Choroid plexus epithelial cell (primary cell): ENCODE measurements around the gene COL5A1.
A peak's percentile ranks its signal among the peaks of the same experiment; 100 is the strongest.

Experiments used
- DNase-seq: peaks from one replicate; pipeline ENCODE4 v3.0.0-alpha.2; 2010; ENCODE audit warnings: low read depth
- H3K4me3 ChIP-seq: 2 replicates; pipeline ENCODE4 v1.5.1; 2011; ENCODE audit warnings: low read depth, mild to moderate bottlenecking, control low read depth, low read length, moderate library complexity
- TF ChIP-seq, protein P1 (sequence below): conservative IDR thresholded peaks from 2 replicates; pipeline ENCODE4 v1.5.1; 2011; ENCODE audit warnings: low read depth, mild to moderate bottlenecking, control low read depth, inconsistent platforms, low read length, moderate library complexity

Gene COL5A1

DNA sequence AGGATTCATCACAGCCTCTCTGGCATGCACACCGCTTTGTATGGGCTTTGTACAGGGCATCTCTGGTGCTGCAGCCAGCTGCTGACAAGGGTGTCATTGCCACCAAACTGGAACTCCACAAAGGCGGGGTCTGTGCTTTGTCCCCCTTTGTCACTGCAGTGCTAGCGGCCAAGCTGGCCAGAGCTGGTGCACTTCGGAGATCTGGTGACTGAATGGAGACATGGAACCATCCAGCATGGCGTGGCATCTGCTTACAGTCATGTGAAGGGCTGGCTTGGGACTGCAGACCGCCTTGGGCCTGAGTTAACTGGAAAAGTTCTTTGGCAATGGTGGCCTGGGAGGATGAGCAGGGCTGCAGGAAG is 18.7 kb upstream of the COL5A1 start:
- DNase-seq, result no peak
- no peak overlapping the region for H3K4me3 ChIP-seq
- TF ChIP-seq, protein P1, sequence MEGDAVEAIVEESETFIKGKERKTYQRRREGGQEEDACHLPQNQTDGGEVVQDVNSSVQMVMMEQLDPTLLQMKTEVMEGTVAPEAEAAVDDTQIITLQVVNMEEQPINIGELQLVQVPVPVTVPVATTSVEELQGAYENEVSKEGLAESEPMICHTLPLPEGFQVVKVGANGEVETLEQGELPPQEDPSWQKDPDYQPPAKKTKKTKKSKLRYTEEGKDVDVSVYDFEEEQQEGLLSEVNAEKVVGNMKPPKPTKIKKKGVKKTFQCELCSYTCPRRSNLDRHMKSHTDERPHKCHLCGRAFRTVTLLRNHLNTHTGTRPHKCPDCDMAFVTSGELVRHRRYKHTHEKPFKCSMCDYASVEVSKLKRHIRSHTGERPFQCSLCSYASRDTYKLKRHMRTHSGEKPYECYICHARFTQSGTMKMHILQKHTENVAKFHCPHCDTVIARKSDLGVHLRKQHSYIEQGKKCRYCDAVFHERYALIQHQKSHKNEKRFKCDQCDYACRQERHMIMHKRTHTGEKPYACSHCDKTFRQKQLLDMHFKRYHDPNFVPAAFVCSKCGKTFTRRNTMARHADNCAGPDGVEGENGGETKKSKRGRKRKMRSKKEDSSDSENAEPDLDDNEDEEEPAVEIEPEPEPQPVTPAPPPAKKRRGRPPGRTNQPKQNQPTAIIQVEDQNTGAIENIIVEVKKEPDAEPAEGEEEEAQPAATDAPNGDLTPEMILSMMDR, result no peak

DNA sequence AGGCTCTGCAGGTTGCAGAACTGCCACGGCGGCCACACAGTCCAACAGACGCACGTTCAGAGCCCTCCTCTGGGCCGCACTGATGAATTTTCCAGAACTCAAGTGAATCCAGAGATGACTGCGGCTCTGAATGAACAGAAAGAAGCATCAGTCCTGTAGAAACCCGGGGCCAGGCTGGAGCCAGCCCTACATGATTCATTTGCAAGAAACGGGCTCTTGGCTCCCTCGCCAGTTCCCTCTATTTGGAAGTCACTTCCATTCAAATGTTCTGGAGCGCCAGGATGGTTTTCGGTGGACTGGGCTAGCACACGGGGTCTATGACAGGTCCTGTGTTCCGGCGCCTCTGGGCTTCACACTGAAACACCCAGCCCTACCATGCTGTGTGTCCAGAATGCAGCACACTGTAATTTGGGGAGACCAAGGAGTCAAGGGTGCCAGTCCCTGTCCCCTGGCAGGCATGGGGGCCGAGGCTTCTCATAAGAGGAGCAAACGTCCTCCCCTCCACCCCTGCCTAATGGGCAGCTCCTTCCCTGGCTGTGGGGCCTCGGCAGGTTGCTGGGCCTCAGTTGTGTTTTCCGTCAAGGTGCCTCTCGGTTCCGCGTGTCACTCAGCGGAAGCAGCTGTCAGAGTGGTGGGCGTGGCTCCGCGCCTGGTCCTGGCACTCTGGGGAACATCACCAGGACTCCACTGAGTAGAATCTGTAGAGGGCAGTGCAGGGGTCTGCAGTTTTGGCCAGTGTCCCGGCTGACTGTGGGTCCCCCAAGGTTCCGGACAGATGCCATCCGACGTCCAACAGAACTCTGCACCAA is 18.1 kb upstream of the COL5A1 start:
- no peak for DNase-seq
- no peak overlapping the region for H3K4me3 ChIP-seq
- TF ChIP-seq, protein P1, result no peak

DNA sequence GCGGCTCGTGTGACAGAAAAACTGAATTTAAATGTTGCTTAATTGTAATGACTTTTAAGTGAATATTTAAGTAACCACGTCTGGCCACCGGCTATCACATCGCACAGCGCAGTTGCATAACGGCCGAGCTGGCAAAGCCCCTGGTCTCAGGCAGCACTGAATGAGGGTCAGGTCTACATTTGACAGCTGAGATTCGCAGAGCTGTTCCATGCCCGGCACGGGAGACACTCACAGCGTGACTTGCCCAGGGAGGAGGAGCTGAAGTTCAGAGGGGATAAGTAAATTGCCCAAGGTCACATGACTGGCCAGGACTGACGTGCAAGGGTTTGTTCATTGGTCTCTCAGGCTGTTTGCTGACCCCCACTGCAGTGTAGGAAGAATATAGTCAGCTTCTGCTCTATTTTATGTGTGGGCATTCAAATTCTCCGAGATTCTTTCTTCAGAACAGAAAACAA is 17.4 kb upstream of the COL5A1 start:
- DNase-seq, result no peak
- TF ChIP-seq, protein P1, result no peak
- H3K4me3 ChIP-seq, result no peak overlapping the region

DNA sequence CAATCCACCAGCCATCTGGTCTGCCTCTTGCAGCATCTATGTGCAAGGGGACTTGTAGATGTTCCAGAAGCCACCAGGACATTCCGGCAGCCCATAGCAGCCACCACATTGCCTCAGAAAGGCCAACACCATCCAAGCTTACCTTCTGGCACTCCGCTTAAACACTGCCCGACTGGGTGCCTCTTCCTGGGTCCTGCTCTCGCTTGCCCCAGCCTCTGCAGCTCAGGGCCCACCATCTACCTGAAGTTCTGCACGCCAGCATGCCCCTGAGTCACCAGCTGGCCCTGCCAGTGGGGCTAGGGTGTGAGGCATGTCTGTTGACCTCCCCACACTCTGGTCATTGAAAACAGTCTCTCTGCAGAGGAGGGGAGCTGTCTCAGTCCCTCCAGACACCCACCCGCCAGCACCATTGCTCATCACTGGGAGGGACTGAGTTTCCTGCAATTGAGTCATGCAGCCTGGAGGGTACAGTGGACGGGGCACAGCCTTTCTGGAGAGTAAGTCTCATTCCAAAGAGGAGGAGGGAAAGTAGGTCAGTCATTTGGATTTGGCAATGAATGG is 16.9 kb upstream of the COL5A1 start:
- TF ChIP-seq, protein P1, result no peak
- DNase-seq, result peak; percentile 78
- H3K4me3 ChIP-seq, result no peak overlapping the region

DNA sequence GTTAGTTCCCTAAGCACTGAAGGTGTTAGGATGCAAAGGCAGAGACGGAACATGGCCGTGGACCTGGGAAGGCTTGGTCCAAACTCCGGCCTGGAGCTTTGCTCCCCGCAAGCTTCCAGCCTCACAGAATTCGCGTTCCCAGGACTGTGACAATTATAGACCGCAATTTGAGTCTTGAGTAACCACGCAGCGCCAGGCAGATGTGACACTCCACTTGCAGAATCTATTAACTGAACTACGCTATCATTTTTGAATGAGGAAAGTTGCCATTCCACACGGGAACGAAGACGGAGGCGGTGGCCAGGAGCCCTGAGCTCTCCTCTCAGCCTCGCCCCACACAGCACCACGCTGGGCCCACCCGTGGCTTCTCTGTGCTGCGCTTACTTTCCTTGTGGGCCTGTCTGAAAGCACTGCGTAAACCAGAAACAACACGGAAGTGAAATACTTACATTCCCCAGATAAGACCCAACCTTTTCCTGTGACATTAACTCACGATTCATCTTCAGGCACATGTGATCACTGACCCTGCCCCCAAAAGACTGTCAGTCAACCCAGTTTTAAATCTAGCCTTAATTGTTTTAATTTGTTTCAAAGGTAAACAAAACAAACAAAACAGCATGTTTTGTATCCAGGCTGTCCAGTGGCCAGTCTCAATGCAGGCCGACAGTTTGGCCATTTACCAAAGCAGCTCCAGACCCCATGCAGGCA is 16.1 kb upstream of the COL5A1 start:
- DNase-seq, result peak; percentile 94
- H3K4me3 ChIP-seq, result no peak overlapping the region
- TF ChIP-seq, protein P1, result no peak

DNA sequence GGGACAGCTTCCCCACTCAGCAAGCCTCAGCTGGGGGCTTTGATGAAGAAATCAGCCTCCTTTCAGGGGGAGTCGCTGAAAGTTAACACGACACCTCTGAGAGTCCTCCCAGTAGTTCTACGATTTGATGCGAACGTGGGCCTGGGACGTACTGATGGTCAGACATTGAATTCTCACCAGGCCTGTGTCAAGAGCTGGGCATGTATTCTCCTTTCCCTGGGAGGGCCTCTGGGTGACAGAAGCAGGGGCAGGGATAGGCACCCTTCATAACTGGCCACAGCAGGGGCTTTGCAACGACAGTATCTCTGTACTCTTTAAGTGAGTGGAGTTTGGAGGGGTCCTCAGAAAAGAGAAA is 15.6 kb upstream of the COL5A1 start:
- no peak overlapping the region for H3K4me3 ChIP-seq
- TF ChIP-seq, protein P1, result no peak
- no peak for DNase-seq
